GM21390 (cell line): ENCODE data around the gene PYROXD2.
"Not testable (repeated sequence)": the region's sequence is repeated elsewhere in the genome, so short reads cannot be mapped to it uniquely, and the experiment has no call there.

ENCODE experiments used
- ATAC-seq: cut with Tn5 transposase; IDR thresholded peaks from one replicate; pipeline ENCODE4 v1.9.1; 2021; ENCODE audit not compliant: unreplicated experiment

PYROXD2 gene

GRCh38 chr10:98396096-98397063, 18.6 kb downstream of the PYROXD2 start:
- ATAC-seq, result no peak

GRCh38 chr10:98394851-98395440, 20.0 kb downstream of the PYROXD2 start:
- ATAC-seq, result no peak

GRCh38 chr10:98391578-98391991, 23.4 kb downstream of the PYROXD2 start:
- ATAC-seq, result no peak

GRCh38 chr10:98391065-98391464, 23.9 kb downstream of the PYROXD2 start:
- ATAC-seq, result no peak

- no peak for ATAC-seq
Measured at GRCh38 chr10:98390406-98390805, 24.6 kb downstream of the PYROXD2 start.

GRCh38 chr10:98389398-98389797, 25.6 kb downstream of the PYROXD2 start:
- no peak for ATAC-seq

- no peak for ATAC-seq
Measured at GRCh38 chr10:98388101-98388655, 26.8 kb downstream of the PYROXD2 start.

- ATAC-seq, result no peak
Measured at GRCh38 chr10:98384531-98385133, 30.4 kb downstream of the PYROXD2 start.

GRCh38 chr10:98383869-98384268, 31.1 kb downstream of the PYROXD2 start:
- ATAC-seq, result no peak

- ATAC-seq, result not testable (repeated sequence)
Measured at GRCh38 chr10:98383134-98383667, 31.8 kb downstream of the PYROXD2 start.

- ATAC-seq, result no peak
Measured at GRCh38 chr10:98382691-98383101, 32.3 kb downstream of the PYROXD2 start.

GRCh38 chr10:98380493-98381339, 34.3 kb downstream of the PYROXD2 start:
- ATAC-seq, result no peak

- ATAC-seq, result no peak
Measured at GRCh38 chr10:98378722-98379121, 36.3 kb downstream of the PYROXD2 start.

GRCh38 chr10:98377536-98377935, 37.4 kb downstream of the PYROXD2 start:
- ATAC-seq, result no peak

- ATAC-seq, result no peak
Measured at GRCh38 chr10:98377001-98377400, 38.0 kb downstream of the PYROXD2 start.

GRCh38 chr10:98376485-98376884, 38.5 kb downstream of the PYROXD2 start:
- ATAC-seq, result no peak

- no peak for ATAC-seq
Measured at GRCh38 chr10:98374217-98374985, 40.6 kb downstream of the PYROXD2 start.

- no peak for ATAC-seq
Measured at GRCh38 chr10:98373260-98374040, 41.5 kb downstream of the PYROXD2 start.
